H1 (cell line): ENCODE data around the gene SPACDR. TPM values are rescaled to one million over a fixed set of nuclear protein-coding genes. Genes with fewer than 3 reads are reported as not detected.

Experiments used
- ASH2L ChIP-seq: fragments of 200-600, 300-600 bp; sonication (generic); IDR thresholded peaks from one replicate; pipeline ENCODE4 v1.7.1; 2017; ENCODE audit warnings: low read length
- CHD7 ChIP-seq: fragments of 300-600 bp; sonication (generic); IDR thresholded peaks from 2 replicates; pipeline ENCODE4 v1.7.1; 2012; ENCODE audit warnings: low read length, moderate library complexity, mild to moderate bottlenecking, inconsistent platforms; ENCODE audit not compliant: insufficient replicate concordance
- GTF2F1 ChIP-seq: IDR thresholded peaks from 2 replicates; pipeline ENCODE4 v1.6.1; 2012; ENCODE audit warnings: low read depth, low read length, improper control_type of control experiment, borderline replicate concordance
- HDAC2 ChIP-seq, 2 experiments: fragments of 300-600 bp in 1 of 2; sonication (generic) in 1 of 2; IDR thresholded peaks; 2 replicates each; pipeline ENCODE4 v1.6.1; 2011 to 2012; ENCODE audit warnings: low read depth in 2 of 2, low read length in 2 of 2, mild to moderate bottlenecking in 2 of 2, moderate library complexity in 2 of 2, borderline replicate concordance in 1 of 2, inconsistent platforms in 1 of 2
- MAX ChIP-seq: IDR thresholded peaks from 2 replicates; pipeline ENCODE4 v1.6.1; 2012; ENCODE audit warnings: inconsistent platforms
- POU5F1 ChIP-seq: IDR thresholded peaks from 2 replicates; pipeline ENCODE4 v1.6.1; 2011; ENCODE audit warnings: low read depth, mild to moderate bottlenecking, low read length, moderate library complexity
- SAP30 ChIP-seq: fragments of 300-600 bp; sonication (generic); IDR thresholded peaks from 2 replicates; pipeline ENCODE4 v1.7.1; 2012; ENCODE audit warnings: low read length, moderate library complexity, mild to moderate bottlenecking, inconsistent platforms; ENCODE audit not compliant: insufficient read depth, insufficient replicate concordance
- SIRT6 ChIP-seq: IDR thresholded peaks from one replicate; pipeline ENCODE4 v1.7.1; 2012; ENCODE audit warnings: low read length, inconsistent platforms
- SRF ChIP-seq: IDR thresholded peaks from 2 replicates; pipeline ENCODE4 v1.6.1; 2011; ENCODE audit warnings: mild to moderate bottlenecking, low read depth, low read length, moderate library complexity
- polyA plus RNA-seq, 7 experiments: library from polyadenylated mRNA; depleted of rRNA in 3 of 7; stranded (reverse) in 5 of 7; unstranded in 2 of 7; fragments of >200 nt in 5 of 7; fragments of 200-250 nt in 2 of 7; gene quantifications; 1 replicate in 5 of 7; 2 replicates in 1 of 7; 4 replicates in 1 of 7; pipeline versions ENCODE4 v1.2.1 to v1.2.3, GENCODE V29; 2011 to 2013; ENCODE audit warnings: missing spikeins in 2 of 7, mixed read lengths in 2 of 7
- total RNA-seq: library from RNA; stranded (reverse); fragmentation: NEBNext Ultra II Directional; extraction: Animal tissue kit (Norgen Biotek cat#: 25700); gene quantifications from 2 replicates; pipeline ENCODE4 v1.2.1, GENCODE V29; 2021

Gene SPACDR
- total and polyA plus RNA-seq, 2 of the 8 experiments (the other 6 are each of a cell fraction or from before 2014, with no cell fraction given), result 0.26 TPM; not detected in 1

- TF ChIP-seq CHD7 (no peak), SIRT6 (no peak), SAP30 (no peak), SRF (no peak), MAX (peak; percentile 57; the same call in 1 of the 2 replicates), GTF2F1 (no peak), HDAC2 (IDR thresholded peaks at IDR 0.05; ENCODE audit: borderline replicate concordance in 1 of 2, low read depth in 2 of 2, low read length in 2 of 2) (0 out of 4 replicates have a peak, but pooled peaks of 1 of the 2 experiments have one; percentile 19), ASH2L (peak; percentile 46), POU5F1 (no peak)
These were observed 28.4 kb downstream of the SPACDR start (continued) for GRCh38 chr7:100435401-100436304.
